GM18870 (cell line): ENCODE measurements around the gene BEND6.

Experiments used
- ATAC-seq: cut with Tn5 transposase; IDR thresholded peaks from one replicate; pipeline ENCODE4 v1.9.1; 2021; ENCODE audit warnings: moderate library complexity; ENCODE audit not compliant: unreplicated experiment

Gene BEND6

DNA sequence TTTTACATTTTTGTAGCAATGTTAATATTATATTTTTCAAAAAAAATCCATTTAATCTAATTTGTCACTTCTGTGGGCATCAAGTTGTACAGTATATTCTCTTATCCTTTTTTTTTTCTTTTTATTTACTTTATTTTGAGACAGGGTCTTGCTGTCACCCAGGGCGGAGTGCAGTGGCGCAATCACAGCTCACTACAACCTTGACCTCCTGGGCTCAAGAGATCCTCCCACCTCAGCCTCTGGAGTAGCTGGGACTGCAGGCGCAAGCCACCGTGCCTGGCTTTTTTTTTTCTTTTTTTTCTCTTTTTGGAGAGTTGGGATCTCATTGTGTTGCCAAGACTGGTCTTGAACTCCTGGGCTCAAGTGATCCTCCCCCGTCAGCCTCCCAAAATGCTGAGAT is 14.4 kb upstream of the BEND6 start:
- ATAC-seq, result no peak

DNA sequence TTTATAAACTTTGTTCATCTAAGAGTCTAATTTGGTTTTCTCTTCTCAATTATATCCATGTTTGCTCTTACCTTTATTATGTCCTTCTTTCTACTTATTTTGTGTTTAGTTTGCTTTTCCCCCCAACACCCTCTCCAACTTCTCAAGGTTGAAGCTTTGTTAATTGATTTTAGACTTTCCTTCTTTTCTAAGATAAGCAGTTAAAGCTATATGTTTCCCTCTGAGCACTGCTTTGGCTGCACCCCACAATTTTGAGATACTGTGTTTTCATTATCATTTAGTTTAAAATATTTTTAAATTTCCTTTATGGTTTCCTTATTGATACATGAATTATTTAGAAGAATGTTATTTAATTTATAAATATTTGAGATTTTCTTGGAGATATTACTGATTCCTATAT is 13.9 kb upstream of the BEND6 start:
- ATAC-seq, result no peak

DNA sequence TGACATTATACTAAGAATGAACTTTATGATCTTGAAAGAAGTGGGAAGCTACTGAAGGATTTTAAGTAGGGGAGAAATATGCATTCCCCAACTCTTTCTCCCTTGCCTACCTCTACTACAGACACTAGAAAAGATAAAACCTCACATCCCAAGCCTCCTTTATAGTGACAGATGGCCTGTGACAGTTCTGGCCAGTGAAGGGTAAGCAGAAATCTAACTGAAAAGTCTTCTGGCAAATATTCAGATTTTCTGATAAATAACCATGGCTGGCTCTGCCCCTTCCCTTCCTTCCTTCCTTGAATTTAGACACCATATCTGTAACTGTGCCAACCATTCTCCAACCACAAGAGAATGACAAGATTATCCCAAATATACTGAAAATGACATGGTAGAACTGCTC is 10.2 kb upstream of the BEND6 start:
- no peak for ATAC-seq

DNA sequence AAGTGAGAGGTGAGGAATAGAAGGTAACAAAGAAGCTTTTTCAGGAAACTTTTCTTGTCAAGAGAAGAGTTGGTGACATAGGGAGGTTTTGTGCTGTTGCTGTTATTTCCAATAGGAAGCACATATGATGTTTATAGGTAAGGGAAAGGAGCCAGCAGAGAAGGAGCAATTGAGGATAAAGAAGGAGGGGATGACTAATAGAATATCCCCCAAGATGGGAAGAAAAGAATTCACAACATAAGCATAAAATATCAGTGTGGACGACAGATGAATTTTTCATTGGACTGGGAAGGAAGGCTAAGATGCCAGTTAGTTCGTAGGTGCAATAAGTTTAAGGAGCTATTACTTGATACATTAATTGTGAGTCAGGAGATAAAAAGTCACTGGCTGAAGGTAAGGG is 8.5 kb upstream of the BEND6 start:
- no peak for ATAC-seq

DNA sequence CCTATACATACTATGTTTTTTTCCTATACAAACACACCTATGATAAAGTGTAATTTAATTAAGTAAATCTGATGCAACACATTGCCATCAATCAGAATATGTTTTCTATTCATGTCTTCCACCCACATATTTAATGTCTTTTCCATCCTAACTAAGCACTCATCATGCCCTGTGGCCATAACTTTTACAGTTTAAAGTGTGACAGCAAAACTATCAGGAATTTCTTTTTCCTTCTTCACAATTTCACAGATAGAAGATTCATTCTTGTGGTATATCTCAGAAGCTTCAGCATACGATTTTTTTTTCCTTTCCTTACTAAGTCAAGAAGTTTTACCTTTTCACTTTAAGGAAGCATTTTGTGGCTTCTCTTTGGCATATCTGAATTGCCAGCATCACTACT is 7.0 kb upstream of the BEND6 start:
- ATAC-seq, result no peak

DNA sequence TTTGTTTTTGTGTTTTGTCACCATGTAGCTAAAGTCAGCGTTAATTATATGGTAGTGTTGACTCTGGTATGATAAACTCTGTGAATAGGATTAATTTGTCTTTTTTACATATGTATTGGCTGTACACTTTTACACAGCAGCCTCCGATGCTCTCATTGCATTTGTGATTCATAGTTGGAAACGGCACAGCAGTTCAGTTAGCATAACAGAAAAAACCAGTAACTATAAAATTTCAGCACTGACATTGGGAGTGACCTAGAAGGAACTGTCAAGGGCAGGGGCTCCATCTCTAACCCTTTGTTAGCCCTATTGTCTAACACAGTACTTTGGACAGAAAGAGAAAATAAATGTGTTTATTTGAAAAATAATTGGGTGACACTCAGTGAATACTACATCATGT is 5.6 kb upstream of the BEND6 start:
- no peak for ATAC-seq

DNA sequence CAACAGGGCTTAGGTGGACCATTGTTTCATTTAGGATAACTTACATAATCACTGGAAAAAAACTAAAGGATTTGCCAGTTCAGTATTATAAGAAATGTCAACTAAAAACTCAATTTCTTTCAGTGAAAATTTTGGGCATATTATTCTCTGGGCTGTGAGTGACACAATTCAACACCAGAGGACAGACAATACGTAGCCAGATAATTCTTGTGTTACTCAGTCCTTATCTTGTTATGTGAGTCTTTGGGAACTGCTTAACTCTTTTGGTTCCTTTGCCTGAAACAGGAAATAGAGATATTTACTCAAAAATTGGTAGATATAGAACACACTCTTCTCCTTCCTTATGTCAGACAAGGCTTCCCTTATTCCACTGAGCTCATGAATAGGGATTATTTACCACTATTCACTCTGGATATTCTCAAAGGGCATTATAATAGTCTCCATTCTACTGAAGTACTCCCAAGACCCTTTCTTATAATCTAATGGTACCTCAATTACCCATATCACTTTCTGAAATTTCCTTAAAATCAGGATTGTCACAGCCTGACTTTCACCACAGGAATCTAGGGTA is 4.9 kb upstream of the BEND6 start:
- no peak for ATAC-seq

DNA sequence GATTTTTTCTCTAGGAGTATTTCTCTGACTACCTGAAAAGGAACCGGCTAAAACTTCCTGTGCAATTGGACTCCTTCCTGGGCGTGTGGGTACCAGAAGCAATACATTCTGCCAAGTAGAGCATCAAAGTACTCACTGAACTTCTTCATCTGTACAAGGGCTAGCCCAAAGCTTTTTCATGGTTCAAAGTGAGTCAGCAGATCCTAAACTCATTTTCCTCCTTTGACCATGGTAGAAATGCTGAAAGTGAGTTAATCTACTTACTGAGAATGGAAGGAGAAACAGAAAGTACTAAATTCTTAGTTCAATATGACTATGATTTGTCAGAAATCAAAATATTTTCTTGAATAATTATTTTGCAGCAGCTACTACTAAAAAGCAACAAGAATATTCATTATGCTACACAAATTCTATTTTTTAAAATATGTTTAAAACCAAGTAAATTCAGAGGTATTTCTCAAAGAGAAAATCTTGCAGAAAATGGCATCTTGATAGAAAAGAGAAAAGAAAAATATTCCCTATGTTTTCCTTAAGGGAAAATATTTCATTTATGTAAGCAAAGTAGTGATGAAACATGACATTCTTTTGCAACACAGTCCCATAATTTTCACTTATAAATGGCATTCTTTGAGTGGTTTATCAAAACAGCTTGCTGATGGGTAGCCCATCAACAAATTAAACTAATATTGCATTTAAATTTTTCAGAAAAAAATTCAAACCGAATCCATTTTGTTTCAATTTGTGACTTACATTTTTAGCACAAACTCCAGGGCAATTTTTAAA is 3.7 kb upstream of the BEND6 start:
- no peak for ATAC-seq

DNA sequence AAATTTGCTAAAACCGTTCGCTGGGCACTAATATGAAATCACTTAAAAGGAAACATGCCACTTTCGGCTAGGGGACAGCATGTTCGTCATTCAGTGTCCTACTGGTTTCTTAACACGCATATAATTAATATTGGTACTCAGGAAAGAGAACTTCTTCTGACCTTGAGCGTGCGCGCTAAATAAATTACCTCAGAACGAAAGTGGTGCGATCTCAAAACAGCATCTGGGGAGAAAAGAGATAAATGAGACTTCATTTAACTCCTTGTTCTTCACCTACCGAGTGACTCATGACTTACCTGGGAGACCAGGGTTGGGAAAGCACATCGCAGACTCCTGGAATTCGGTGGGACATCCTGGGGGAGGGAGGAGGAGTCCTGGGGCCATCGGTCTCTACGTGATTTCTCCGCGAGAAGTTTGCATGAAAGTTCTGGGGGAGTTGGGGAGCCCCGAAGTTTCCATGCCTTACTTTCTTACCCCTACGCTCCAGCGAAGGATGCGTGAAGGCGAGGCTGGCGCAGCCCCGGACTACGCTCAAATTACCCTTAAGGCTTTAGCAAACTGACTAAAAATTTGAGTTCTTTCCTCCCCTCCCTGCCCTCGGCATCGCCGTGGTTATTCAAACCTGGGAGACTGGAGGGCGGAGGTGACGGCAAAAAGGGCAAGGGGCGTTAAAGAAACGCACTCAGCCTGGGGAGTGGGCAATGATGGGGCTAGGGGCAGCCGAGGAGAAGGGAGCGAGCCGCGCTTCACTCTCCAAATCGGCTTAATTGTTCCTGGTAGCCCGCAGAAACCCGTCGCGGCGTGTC is 1.1 kb upstream of the BEND6 start:
- ATAC-seq, result peak; percentile 24

DNA sequence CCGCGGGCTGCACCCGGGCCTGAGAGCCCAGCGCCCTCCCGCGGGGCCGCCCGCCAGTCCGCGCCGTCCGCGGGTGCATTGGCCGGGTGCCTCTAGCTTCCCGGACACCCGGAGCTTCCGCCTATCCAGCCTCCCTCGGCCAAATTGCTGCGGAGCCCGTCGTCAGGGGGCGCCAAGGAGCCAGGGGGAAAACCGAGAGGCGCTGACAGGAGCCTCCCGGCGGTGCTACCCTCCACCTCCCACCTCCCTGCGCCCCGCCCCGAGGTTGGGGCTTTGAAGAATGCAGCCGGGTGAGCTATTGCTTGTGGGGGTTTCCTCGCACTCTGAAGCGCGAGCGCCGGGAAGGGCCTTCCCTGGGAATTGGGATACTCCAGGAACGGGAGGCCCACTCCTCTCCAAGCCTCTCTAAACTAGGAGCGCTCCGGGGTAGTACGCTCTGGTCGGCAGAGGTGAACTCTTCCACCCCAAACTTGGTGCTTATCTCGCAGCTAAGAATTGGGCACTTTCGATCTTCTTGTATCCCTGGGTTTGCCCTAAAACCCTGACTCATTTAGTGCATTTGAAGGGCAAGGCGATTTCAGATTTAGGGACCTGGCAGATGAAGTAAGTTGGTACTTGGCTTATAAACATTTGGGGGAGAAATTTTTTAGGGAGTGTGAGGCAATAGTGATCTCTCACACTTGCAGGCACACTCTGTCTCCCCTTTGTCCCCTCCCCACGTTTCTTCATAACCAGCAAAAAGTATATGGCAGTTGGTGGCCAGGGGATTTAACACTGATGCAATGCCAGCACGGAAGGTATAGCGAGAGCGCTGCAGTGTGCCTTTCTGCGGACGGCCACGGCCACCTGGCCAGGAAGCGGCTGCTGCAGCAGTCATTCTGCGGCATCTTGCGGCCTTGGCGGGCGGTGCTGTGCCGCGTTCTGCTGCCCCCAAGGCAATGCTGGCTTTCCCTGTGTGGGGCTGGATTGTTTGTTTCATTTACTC is 556 bp downstream of the BEND6 start:
- ATAC-seq, result peak; percentile 54

DNA sequence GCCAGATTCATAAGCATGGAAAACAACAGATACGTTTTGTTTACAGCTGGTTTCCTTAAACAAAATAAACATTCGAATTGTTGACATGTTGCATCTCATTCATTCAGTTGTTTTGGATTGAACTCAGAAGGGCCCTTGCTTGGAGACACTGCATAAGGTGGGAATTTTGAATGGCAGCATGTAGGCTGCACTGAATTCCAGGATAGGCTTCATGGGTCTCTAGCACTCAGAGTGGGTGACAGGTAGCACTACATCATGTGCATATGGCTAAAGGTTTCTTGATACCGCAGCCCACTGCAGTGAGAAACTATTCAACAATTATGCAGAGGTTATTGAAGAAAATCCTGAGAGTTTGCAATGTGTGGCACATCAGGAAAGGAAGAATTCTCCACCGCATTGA is 1.6 kb downstream of the BEND6 start:
- no peak for ATAC-seq

DNA sequence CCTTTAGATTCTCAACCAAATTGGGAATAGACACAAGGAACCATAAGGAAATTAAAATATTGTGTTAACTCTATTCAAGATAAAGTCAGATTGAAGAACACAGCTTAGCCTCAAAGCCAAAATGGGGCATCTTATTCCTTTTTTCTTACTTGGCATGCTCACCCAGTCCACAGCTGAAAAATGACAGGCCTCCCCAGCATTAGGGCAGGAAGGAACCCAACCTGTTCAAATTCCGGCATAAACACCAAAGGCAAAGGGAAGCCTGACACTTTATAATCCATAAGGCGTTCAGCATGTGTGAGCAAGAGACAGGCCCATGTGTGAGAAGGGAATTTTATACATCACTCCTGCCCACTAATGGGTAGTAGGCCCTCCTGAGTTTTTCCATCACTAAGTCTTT is 2.9 kb downstream of the BEND6 start:
- ATAC-seq, result no peak

DNA sequence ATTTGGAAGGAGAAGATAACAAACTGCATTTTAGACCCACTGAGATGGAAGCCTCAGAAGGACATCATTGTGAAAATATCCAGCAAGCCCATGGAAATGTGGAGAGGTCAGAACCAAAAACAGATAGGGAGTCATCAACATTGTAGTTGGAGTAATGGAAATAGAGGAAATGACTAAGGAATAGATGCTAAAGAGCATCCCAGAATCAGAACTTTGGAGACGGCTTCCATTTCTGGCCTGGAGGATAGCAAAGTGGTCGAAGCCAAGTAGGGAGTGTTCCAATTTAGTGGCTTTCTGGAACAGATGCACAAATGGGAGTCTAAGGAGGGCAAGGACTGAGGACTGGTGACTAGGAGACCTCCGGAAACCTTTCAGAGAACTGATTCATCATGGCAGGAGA is 3.6 kb downstream of the BEND6 start:
- no peak for ATAC-seq

DNA sequence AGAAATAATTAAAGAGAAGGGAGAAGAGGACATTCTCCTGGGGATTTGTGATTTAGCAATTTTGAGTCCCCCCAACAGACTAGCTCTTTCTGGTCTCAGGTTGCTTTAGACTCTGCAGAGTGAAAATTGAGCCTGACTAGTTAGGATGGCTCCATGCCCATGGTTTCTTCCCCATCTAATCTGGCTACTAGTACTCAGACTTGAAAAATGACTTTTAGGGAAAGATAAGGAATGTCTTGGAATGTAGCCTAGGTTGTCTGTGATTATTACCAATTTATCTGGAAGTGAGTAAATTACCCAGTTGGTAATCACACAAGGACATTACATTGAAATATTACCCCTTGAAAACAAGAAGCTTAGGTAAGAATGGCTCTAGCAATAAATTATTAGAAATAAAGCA is 4.2 kb downstream of the BEND6 start:
- ATAC-seq, result no peak

DNA sequence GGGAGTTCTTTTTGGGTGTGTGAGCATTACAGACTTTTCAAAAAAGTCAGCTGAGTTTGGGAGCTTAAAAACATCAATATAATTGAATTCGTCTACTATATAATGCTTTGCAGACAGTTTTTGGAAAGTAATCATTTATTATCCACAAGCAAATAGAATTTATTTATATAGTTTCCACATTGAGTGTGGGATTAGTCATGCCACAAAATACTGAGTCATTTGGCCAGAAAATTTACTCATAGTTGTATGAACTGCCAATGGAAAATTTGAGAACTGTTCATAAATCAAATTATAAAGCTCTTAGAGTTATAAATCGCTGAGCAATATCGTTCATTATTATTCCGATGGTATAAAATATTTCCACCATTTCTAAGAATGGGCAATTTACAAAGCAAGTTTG is 5.0 kb downstream of the BEND6 start:
- ATAC-seq, result no peak

DNA sequence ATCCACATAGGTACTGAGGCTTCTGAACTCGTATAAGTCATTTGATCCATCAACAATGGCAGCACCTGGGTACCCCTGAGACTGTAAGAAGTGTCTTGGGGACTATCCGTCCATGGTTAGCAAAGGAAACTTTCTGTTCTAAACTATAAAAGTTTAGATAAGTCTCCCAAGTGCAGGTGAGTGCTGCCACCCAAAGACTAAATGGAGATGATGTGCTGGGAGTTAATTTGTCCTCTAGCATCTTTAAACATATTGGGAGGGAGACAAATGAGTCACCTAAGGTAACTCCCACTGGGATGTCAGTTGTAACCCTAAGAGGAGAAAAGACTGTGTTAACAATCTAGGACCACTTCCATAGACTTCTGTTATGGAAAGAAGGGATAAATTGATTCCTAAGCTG is 6.2 kb downstream of the BEND6 start:
- ATAC-seq, result no peak

DNA sequence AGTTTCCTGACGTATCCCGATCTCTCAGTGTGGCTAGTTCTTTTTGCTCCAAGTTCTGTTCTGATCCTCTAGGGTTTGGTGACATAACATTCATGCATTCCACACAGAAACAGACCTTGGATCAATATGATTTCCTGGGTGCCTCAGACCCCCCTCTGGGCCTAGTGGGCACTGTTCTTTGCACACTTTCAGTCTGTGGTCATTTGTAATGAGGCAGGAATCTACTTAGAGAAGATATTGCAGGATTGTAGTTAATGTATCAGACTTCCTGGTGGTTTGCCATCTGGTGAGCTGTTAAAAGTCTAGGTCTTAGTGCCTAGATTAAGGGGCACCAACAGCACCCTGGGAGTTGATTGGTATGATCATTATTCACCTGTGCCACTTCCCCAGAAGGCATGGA is 7.5 kb downstream of the BEND6 start:
- no peak for ATAC-seq

DNA sequence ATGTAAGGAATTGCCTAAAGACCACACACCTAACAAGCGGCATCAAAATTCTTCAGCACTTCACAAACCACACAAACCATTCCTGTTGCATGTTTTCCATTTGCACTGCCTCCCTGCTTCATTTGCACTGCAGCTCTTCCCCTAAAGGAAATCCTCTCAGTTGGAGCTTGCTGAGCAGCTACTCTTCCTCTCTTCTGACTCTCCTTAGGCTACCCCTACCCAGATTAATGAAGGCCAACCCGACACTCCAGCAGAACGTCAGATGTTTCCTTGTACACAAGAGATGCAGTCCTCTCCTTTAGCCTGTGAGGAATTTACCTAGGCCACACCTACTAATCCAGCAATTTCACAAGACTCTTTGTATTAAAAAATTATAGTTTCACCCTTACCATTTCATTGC is 8.1 kb downstream of the BEND6 start:
- no peak for ATAC-seq

DNA sequence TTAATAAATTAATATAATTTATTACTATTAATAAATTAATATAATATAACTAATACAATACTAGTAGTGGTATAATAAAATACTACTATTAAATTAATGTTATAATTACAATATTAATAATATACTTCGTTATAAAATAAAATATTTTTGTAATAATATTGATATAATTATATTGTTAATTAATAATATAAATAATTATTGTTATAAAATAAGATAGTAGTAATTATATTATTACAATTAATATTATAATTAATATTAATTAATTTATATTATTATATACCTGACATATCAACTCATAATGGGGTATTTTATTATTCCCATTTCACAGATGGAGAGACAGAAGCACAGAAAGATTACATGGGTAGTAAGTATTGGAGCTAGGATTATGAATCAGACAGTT is 8.9 kb downstream of the BEND6 start:
- ATAC-seq, result no peak

DNA sequence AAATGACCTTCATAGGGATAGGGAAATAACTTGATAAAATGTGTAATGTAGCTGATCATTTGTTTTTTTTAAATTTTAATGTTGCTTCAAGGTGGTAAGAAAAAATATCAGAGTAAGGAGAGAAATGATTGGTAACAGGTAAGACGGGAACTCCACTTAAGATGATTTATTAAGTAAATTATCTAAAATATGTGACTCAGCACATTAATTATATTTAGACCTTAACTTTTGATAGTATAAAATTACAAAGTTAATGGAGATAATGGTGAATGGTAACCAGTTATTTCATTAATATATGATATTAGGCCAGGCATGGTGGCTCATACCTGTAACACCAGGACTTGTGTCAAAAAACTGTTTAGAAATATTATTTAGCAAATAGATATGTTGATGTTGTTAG is 10.2 kb downstream of the BEND6 start:
- ATAC-seq, result no peak

DNA sequence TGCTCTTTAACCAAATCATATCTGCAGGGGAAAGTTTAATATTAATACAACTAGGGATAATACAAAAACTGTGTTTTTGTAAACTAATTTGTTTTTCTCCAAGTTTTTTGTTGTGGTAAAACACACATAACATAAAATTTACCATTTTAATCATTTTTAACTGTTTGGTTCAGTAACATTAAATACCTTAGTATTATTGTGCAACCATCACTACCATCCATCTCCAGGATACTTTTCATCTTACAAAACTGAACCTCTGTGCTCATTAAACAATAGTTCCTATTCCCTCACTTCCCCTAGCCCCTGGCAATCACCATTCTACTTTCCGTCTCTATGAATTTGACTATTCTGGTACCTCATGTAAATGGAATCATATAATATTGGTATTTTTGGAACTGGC is 15.9 kb downstream of the BEND6 start:
- ATAC-seq, result no peak
